GM19328 (cell line): ENCODE data around the gene C1QTNF4.
"Not testable (repeated sequence)": the region's sequence is repeated elsewhere in the genome, so short reads cannot be mapped to it uniquely, and the experiment has no call there.

Source experiments
- ATAC-seq: cut with Tn5 transposase; IDR thresholded peaks from one replicate; pipeline ENCODE4 v1.9.1; 2021; ENCODE audit warnings: mild to moderate bottlenecking, moderate library complexity; ENCODE audit not compliant: unreplicated experiment

The C1QTNF4 gene

GRCh38 chr11:47593934-47594855, at the start of gene C1QTNF4:
Gene C1QTNF4, minus strand, starts transcription at chr11:47594411. Its CDS starts 3,601 bp downstream, at chr11:47590810.
- no peak for ATAC-seq

GRCh38 chr11:47642099-47642855, 48.1 kb upstream of the C1QTNF4 start, which contains the start of gene MTCH2:
Gene MTCH2, minus strand, starts transcription at chr11:47642559. Its CDS starts 94 bp downstream, at chr11:47642465.
- peak; percentile 87 for ATAC-seq

GRCh38 chr11:47641600-47642098, 47.4 kb upstream of the C1QTNF4 start:
- ATAC-seq, result no peak

GRCh38 chr11:47640506-47640905, 46.3 kb upstream of the C1QTNF4 start:
- ATAC-seq, result not testable (repeated sequence)

GRCh38 chr11:47636331-47636730, 42.1 kb upstream of the C1QTNF4 start:
- not testable (repeated sequence) for ATAC-seq

GRCh38 chr11:47631473-47631872, 37.3 kb upstream of the C1QTNF4 start:
- no peak for ATAC-seq

- no peak for ATAC-seq
Measured at GRCh38 chr11:47628026-47628425, 33.8 kb upstream of the C1QTNF4 start.

GRCh38 chr11:47626234-47626633, 32.0 kb upstream of the C1QTNF4 start:
- no peak for ATAC-seq

- no peak for ATAC-seq
Measured at GRCh38 chr11:47620836-47621378, 26.7 kb upstream of the C1QTNF4 start.

GRCh38 chr11:47617417-47617809, 23.2 kb upstream of the C1QTNF4 start:
- ATAC-seq, result no peak

GRCh38 chr11:47616726-47617416, 22.7 kb upstream of the C1QTNF4 start:
- ATAC-seq, result no peak

- no peak for ATAC-seq
Measured at GRCh38 chr11:47615249-47615648, 21.0 kb upstream of the C1QTNF4 start.

GRCh38 chr11:47611348-47611794, 17.2 kb upstream of the C1QTNF4 start:
- ATAC-seq, result peak; percentile 68

- no peak for ATAC-seq
Measured at GRCh38 chr11:47609675-47610074, 15.5 kb upstream of the C1QTNF4 start.

GRCh38 chr11:47607380-47607779, 13.2 kb upstream of the C1QTNF4 start:
- no peak for ATAC-seq

GRCh38 chr11:47606731-47607130, 12.5 kb upstream of the C1QTNF4 start:
- no peak for ATAC-seq

GRCh38 chr11:47605921-47606320, 11.7 kb upstream of the C1QTNF4 start:
- ATAC-seq, result no peak

- no peak for ATAC-seq
Measured at GRCh38 chr11:47603295-47603694, 9.1 kb upstream of the C1QTNF4 start.

GRCh38 chr11:47599902-47600301, 5.7 kb upstream of the C1QTNF4 start:
- ATAC-seq, result no peak

GRCh38 chr11:47595967-47596366, 1.8 kb upstream of the C1QTNF4 start:
- no peak for ATAC-seq

GRCh38 chr11:47595029-47595428, 818 bp upstream of the C1QTNF4 start:
- no peak for ATAC-seq
